OCI-LY7 (cell line): Measurements from ENCODE around the gene HJURP. TPM values are rescaled to one million over a fixed set of nuclear protein-coding genes. Genes with fewer than 3 reads are reported as not detected.

Experiments
- BruUV-seq: library from RNA; stranded (reverse); fragments of 400-500 nt; replicated peaks from 2 replicates; lab custom pipeline; 2021; lab: Mats Ljungman, UMichigan
- CTCF ChIA-PET: fragments of 300-600 bp; sonication (Branson Sonifier 250); formaldehyde crosslinking; loops from one replicate; lab custom pipeline; 2022; ENCODE audit warnings: antibody characterized with exemption; ENCODE audit not compliant: unreplicated experiment; lab: Charles Lee
- POLR2A ChIA-PET: fragments of 300-600 bp; sonication (Branson Sonifier 250); formaldehyde crosslinking; loops from one replicate; lab custom pipeline; 2022; ENCODE audit warnings: antibody characterized with exemption; lab: Charles Lee
- DNase-seq: peaks from one replicate; pipeline ENCODE4 v3.0.0-alpha.2; 2015; ENCODE audit warnings: low spot score
- H2AFZ ChIP-seq: fragments of 200-600 bp; sonication (generic), shearing (Covaris generic); 2 replicates; pipeline ENCODE4 v1.6.1; 2014; ENCODE audit warnings: mild to moderate bottlenecking, antibody characterized with exemption, low read length, moderate library complexity
- H3K27ac ChIP-seq: fragments of 200-600 bp; sonication (generic); 2 replicates; pipeline ENCODE4 v1.5.1; 2014; ENCODE audit warnings: mixed run types, low read depth, mild to moderate bottlenecking, moderate library complexity, low read length, inconsistent platforms; ENCODE audit not compliant: poor library complexity, severe bottlenecking
- H3K36me3 ChIP-seq: fragments of 200-600 bp; sonication (generic); 2 replicates; pipeline ENCODE4 v1.6.1; 2014; ENCODE audit warnings: mild to moderate bottlenecking, antibody characterized with exemption, low read length, moderate library complexity, mixed read lengths; ENCODE audit not compliant: insufficient read depth
- H3K4me1 ChIP-seq: fragments of 200-600 bp; sonication (generic); 2 replicates; pipeline ENCODE4 v1.5.1; 2014; ENCODE audit warnings: mild to moderate bottlenecking, low read length; ENCODE audit not compliant: insufficient read depth, poor library complexity, severe bottlenecking
- H3K4me2 ChIP-seq: fragments of 200-600 bp; sonication (generic); 2 replicates; pipeline ENCODE4 v1.6.1; 2014; ENCODE audit warnings: mild to moderate bottlenecking, low read length
- H3K4me3 ChIP-seq: fragments of 200-600 bp; sonication (generic); 2 replicates; pipeline ENCODE4 v1.5.1; 2014; ENCODE audit warnings: mild to moderate bottlenecking, low read depth, low read length; ENCODE audit not compliant: poor library complexity, severe bottlenecking
- H3K79me2 ChIP-seq: fragments of 200-600 bp; sonication (generic); 2 replicates; pipeline ENCODE4 v1.6.1; 2016; ENCODE audit warnings: low read depth, mild to moderate bottlenecking, low read length, moderate library complexity, mixed read lengths; ENCODE audit not compliant: insufficient read depth
- H3K9me2 ChIP-seq: fragments of 200-600 bp; sonication (generic); 2 replicates; pipeline ENCODE4 v1.6.1; 2016; ENCODE audit warnings: mild to moderate bottlenecking, low read length, mixed read lengths; ENCODE audit not compliant: insufficient read depth
- H3K9me3 ChIP-seq: fragments of 200-600 bp; sonication (generic); 2 replicates; pipeline ENCODE4 v1.6.1; 2014; ENCODE audit warnings: mild to moderate bottlenecking, mixed run types, low read length, mixed read lengths
- H4K20me1 ChIP-seq: fragments of 200-600 bp; sonication (generic); 2 replicates; pipeline ENCODE4 v1.6.1; 2014; ENCODE audit warnings: mild to moderate bottlenecking, antibody characterized with exemption, low read length, moderate library complexity, mixed read lengths; ENCODE audit not compliant: insufficient read depth
- EZH2phosphoT487 ChIP-seq: fragments of 200-600 bp; sonication (generic); IDR thresholded peaks from 2 replicates; pipeline ENCODE4 v1.6.1; 2018; ENCODE audit warnings: low read depth, borderline replicate concordance, mild to moderate bottlenecking, mixed run types, antibody characterized with exemption, low read length, moderate library complexity, mixed read lengths
- intact Hi-C: fragments of 100-400 bp; cut with micrococcal nuclease; formaldehyde crosslinking; loops from one replicate; pipeline ENCODE4 v1.10.0; 2022; ENCODE audit not compliant: unreplicated experiment
- total RNA-seq, 2 experiments: library from RNA; depleted of rRNA in 1 of 2; stranded (reverse); fragments of >200 nt in 1 of 2; shearing (Covaris generic) in 1 of 2; gene quantifications; 2 replicates each; pipeline ENCODE4 v1.2.3, GENCODE V29; 2014 to 2022
- TF ChIP-seq, protein P1 (sequence below): fragments of 200-600 bp; sonication (generic); conservative IDR thresholded peaks from 2 replicates; pipeline ENCODE4 v1.5.1; 2014; ENCODE audit warnings: mild to moderate bottlenecking, antibody characterized with exemption, low read length, moderate library complexity, mixed read lengths

Gene HJURP
- total RNA-seq, 2 experiments from 2014 or later = 94.3 to 122 TPM

GRCh38 chr2:233821709-233822100 lies 32.6 kb downstream of the HJURP start:
- Histone ChIP-seq H3K9me3 (no peaks in the 10 kb centered on the region), H3K79me2 (no peaks in the 10 kb centered on the region), H2AFZ (no peak overlapping the region), H3K4me3 (no peak overlapping the region), H3K9me2 (no peaks in the 10 kb centered on the region), H3K27ac (no peak overlapping the region), H3K4me2 (no peak overlapping the region), H3K4me1 (no peaks in the 10 kb centered on the region), H4K20me1 (no peaks in the 10 kb centered on the region), H3K36me3 (no peaks in the 10 kb centered on the region)
- ChIA-PET CTCF (no interaction called here), POLR2A (no interaction called here)
- DNase-seq = no peak
- no peak for TF ChIP-seq EZH2phosphoT487
- TF ChIP-seq, protein P1, sequence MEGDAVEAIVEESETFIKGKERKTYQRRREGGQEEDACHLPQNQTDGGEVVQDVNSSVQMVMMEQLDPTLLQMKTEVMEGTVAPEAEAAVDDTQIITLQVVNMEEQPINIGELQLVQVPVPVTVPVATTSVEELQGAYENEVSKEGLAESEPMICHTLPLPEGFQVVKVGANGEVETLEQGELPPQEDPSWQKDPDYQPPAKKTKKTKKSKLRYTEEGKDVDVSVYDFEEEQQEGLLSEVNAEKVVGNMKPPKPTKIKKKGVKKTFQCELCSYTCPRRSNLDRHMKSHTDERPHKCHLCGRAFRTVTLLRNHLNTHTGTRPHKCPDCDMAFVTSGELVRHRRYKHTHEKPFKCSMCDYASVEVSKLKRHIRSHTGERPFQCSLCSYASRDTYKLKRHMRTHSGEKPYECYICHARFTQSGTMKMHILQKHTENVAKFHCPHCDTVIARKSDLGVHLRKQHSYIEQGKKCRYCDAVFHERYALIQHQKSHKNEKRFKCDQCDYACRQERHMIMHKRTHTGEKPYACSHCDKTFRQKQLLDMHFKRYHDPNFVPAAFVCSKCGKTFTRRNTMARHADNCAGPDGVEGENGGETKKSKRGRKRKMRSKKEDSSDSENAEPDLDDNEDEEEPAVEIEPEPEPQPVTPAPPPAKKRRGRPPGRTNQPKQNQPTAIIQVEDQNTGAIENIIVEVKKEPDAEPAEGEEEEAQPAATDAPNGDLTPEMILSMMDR = no peak
- no TSS peak for BruUV-seq
- intact Hi-C loops = no loop called here

DNA sequence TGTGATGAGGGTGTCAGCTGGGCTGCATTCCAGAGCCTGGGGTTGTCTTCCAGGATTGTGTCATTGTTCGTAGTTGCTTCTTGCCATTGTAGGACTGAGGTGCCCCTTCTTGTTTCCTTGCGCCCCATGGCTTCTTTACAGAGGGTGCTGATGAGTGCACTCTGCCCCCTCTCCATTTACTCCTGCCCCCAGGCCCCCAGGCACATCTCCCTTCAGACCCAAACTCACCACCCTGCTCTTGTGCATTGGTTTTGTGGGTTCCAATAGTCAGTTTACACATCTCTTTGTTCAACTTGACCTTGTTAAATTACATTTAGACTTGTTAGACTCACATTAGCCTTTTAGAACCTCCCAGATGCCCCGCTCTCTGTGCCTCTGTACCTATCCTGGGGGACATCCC lies 33.1 kb downstream of the HJURP start:
- no peak for DNase-seq
- ChIA-PET POLR2A (no interaction called here), CTCF (no interaction called here)
- Histone ChIP-seq H3K79me2 (no peaks in the 10 kb centered on the region), H4K20me1 (no peaks in the 10 kb centered on the region), H3K4me3 (no peak overlapping the region), H3K9me2 (no peaks in the 10 kb centered on the region), H3K4me1 (no peaks in the 10 kb centered on the region), H3K27ac (no peak overlapping the region), H3K4me2 (no peak overlapping the region), H2AFZ (no peak overlapping the region), H3K9me3 (no peaks in the 10 kb centered on the region), H3K36me3 (no peaks in the 10 kb centered on the region)
- no peak for TF ChIP-seq EZH2phosphoT487
- TF ChIP-seq, protein P1 = no peak
- intact Hi-C loops = no loop called here
- no TSS peak for BruUV-seq

DNA sequence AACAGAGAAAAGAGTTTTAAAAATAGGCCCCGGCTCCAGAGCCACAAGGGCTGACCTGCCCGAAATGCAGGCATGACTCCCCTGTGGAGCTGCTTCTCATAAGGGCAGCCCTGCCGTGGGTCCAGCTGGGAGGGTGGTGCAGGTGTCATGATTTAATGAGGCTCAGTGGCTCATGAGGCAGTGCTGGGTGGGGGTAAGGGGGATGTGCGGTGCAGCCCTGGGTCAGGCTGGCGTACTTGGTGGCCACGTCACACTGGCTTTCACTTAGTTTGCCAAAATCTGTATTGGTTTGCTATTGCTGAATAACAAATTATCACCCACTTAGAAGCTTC lies 33.6 kb downstream of the HJURP start:
- H3K9me2 ChIP-seq = no peaks in the 10 kb centered on the region
- no peak overlapping the region for H3K4me2 ChIP-seq
- no peak overlapping the region for H2AFZ ChIP-seq
- no peaks in the 10 kb centered on the region for H3K4me1 ChIP-seq
- POLR2A ChIA-PET = interaction anchor here (0.6 kb wide), 1 partner anchor 51 kb away, joined by 4 read pairs; no protein-coding TSS in a partner anchor
- no peaks in the 10 kb centered on the region for H3K9me3 ChIP-seq
- no TSS peak for BruUV-seq
- TF ChIP-seq, protein P1 = no peak
- no peak for TF ChIP-seq EZH2phosphoT487
- intact Hi-C loops = no loop called here
- no peak for DNase-seq
- no peak overlapping the region for H3K4me3 ChIP-seq
- no peaks in the 10 kb centered on the region for H3K79me2 ChIP-seq
- H3K36me3 ChIP-seq = no peaks in the 10 kb centered on the region
- H4K20me1 ChIP-seq = no peaks in the 10 kb centered on the region
- H3K27ac ChIP-seq = no peak overlapping the region
- CTCF ChIA-PET = interaction anchor here (0.5 kb wide), 1 partner anchor 38 kb away, joined by 3 read pairs; no protein-coding TSS in a partner anchor
